SH-SY5Y (cell line): ENCODE measurements around the gene DEFB132.

Source experiments
- GATA2 ChIP-seq: IDR thresholded peaks from 2 replicates; pipeline ENCODE4 v1.6.1; 2011; ENCODE audit warnings: mild to moderate bottlenecking, low read depth, low read length
- GATA3 ChIP-seq: IDR thresholded peaks from 2 replicates; pipeline ENCODE4 v1.6.1; 2011; ENCODE audit warnings: low read depth, mild to moderate bottlenecking, low read length, moderate library complexity

DEFB132 gene

GRCh38 chr20:276620-277495 is 19.3 kb downstream of the DEFB132 start:
- TF ChIP-seq GATA2 (no peak), GATA3 (no peak)

- no peak for TF ChIP-seq GATA3
- no peak for TF ChIP-seq GATA2
Observed at GRCh38 chr20:277496-277781, 19.9 kb downstream of the DEFB132 start.

GRCh38 chr20:278181-278580 is 20.7 kb downstream of the DEFB132 start:
- TF ChIP-seq GATA2 (no peak), GATA3 (no peak)

- TF ChIP-seq GATA2 (no peak), GATA3 (no peak)
Observed at GRCh38 chr20:278607-279571, 21.4 kb downstream of the DEFB132 start.

- TF ChIP-seq GATA2 (no peak), GATA3 (no peak)
Observed at GRCh38 chr20:284172-284571, 26.6 kb downstream of the DEFB132 start.

GRCh38 chr20:286508-286907 is 29.0 kb downstream of the DEFB132 start:
- TF ChIP-seq GATA2 (no peak), GATA3 (no peak)

- TF ChIP-seq GATA2 (no peak), GATA3 (no peak)
Observed at GRCh38 chr20:288956-289692, 31.6 kb downstream of the DEFB132 start.

GRCh38 chr20:289693-290083 is 32.2 kb downstream of the DEFB132 start:
- TF ChIP-seq GATA3 (no peak), GATA2 (no peak)

- TF ChIP-seq GATA3 (no peak), GATA2 (peak; percentile 27; the same call in 1 of the 2 replicates)
Observed at GRCh38 chr20:290084-290831, 32.7 kb downstream of the DEFB132 start, which contains the start of gene C20orf96. Gene C20orf96, minus strand, starts transcription at chr20:290750. Its CDS starts 140 bp downstream, at chr20:290610.

- no peak for TF ChIP-seq GATA3
- TF ChIP-seq GATA2 = no peak
Observed at GRCh38 chr20:294602-295001, 37.1 kb downstream of the DEFB132 start.

GRCh38 chr20:295804-296203 is 38.3 kb downstream of the DEFB132 start:
- TF ChIP-seq GATA2 = no peak
- TF ChIP-seq GATA3 = no peak

- no peak; the same call in 1 of the 2 replicates for TF ChIP-seq GATA2
- no peak for TF ChIP-seq GATA3
Observed at GRCh38 chr20:297098-297924, 39.8 kb downstream of the DEFB132 start, which contains the start of gene ZCCHC3. Gene ZCCHC3, plus strand, starts transcription at chr20:297570. Its CDS starts 17 bp downstream, at chr20:297587.
